HG02763 (cell line): ENCODE measurements around the gene DDAH1.
A peak's percentile ranks its signal among the peaks of the same experiment; 100 is the strongest.
"Not testable (repeated sequence)": the region's sequence is repeated elsewhere in the genome, so short reads cannot be mapped to it uniquely, and the experiment has no call there.

Experiments used
- ATAC-seq: cut with Tn5 transposase; IDR thresholded peaks from one replicate; pipeline ENCODE4 v1.9.1; 2021; ENCODE audit warnings: mild to moderate bottlenecking, moderate library complexity; ENCODE audit not compliant: unreplicated experiment

The DDAH1 gene

DNA sequence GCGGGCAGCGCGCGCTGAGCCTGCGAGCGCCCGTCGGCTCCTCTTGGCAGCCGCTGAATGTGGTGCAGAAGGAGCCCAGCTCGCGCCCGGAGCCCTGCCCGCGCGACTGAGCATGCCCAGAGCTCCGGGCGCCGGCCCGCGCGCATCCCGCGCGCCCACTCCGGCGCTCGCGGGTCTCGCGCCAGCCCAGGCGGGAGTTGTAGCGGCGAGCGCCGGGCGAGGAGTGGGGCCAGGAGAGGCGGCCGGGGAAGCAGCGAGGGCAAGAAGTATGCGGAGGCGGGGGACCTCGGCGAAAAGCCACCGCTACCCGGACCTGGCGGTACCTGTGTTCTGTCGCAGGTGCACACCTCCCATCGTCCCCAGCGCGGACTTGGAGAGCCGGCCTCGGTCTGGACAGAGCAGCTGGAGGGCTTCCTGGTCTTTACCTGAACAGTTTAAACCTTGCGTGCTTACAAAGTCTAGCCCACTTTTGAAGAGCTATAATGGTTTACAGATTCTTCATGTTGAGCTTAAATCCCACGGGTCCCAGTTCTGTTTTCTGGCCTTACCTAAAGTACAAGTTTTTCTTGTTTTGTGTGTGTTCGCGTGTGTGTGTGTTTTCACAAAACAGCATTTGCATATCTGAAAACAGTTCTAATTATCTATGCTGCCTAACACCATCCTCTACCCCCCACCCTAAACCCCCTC lies at the start of gene DDAH1:
Gene DDAH1 (minus strand): TSS at position 61 of the 687 bp plus-strand sequence. CDS start 114 bp downstream, outside the sequence.
- peak; percentile 28 for ATAC-seq

DNA sequence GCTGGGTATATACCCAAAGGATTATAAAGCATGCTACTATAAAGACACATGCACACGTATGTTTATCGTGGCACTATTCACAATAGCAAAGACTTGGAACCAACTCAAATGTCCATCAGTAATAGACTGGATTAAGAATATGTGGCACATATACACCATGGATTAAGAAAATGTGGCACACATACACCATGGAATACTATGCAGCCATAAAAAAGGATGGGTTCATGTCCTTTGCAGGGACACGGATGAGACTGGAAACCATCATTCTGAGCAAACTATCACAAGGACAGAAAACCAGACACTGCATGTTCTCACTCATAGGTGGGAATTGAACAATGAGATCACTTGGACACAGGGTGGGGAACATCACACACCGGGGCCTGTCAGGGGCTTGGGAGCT lies 49.0 kb upstream of the DDAH1 start:
- ATAC-seq: not testable (repeated sequence)

DNA sequence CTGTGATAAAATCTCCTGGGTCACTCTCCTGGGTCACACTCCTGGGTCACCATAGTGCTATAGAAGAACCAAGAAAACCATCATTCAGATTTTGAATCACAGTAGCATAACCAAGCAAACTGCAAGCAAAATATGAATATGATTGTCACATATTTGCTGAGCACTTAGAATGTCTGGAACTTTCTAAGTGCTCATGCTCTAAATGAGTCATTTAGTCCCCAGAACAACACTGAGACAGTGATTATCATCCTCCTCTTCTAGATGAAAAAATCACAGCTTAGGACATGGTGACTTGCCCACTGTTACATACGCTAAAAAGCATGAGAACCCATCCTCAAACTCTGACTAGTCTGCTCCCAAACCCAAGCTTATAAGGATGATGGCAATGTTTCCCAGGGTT lies 39.5 kb upstream of the DDAH1 start:
- no peak for ATAC-seq

DNA sequence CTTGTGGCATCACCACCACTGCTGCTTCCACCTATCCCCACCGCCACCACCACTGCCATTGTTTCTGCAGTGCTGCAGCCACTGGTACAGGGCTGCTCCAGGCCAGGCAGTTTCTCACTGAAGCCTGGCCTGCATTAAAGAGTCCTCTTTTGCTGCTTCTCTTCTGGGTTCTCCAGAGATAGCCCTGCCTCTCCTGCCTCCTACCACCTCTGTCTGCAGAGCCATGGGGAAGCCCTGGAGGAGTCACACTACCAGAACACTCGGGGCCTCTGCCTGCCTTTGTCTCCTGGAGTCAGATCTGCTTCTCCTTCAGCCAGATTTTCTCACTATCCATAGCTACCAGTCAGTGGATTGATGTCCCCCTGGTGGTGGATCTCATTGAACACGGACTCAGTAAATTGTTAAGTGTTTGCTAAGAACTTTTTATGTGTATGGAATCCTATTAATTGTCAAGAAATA lies 37.7 kb upstream of the DDAH1 start:
- no peak for ATAC-seq

DNA sequence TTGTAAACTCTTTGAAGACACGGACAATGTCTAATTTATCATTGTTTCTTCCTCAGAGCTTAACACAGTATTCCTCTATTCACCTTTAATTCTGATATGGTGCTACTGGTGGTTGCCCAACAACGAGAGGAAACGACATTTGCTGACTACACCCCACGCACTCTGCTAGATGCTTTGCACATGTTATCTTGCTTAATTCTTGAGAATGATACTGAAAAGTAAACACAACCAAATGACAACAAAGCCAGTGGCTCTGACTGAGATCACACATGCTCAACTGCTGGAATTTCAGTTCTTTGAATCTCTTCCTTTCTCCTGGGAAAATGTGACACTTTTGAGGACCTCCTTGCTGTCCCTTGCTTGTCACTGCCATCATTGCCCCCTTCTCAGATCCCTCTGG lies 37.2 kb upstream of the DDAH1 start:
- no peak for ATAC-seq

DNA sequence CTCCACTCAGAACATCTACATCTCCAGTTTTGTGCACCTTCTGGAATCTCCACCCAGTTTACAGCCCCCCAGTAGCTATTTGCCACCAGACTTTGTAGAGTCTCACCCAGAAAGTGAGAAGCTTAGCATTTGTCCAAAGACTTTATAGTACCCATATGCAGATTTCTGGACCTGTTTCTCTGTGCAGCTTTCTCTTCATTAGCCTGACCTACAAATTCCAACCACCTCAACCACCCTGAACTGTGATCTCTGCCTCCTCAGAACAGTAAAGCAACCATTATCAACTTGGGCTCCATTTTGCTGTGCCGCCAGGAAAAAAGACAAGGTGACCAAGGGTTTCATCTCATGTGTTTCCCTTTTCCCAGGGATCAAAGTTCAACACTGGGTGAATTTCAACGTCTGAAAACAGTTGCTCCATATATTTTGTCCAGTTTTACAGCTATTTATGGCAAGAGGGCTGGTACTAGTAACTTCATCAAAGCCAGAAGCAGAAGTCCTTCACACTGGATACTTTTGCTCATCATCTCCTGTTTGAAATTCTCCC lies 36.5 kb upstream of the DDAH1 start:
- ATAC-seq: no peak

DNA sequence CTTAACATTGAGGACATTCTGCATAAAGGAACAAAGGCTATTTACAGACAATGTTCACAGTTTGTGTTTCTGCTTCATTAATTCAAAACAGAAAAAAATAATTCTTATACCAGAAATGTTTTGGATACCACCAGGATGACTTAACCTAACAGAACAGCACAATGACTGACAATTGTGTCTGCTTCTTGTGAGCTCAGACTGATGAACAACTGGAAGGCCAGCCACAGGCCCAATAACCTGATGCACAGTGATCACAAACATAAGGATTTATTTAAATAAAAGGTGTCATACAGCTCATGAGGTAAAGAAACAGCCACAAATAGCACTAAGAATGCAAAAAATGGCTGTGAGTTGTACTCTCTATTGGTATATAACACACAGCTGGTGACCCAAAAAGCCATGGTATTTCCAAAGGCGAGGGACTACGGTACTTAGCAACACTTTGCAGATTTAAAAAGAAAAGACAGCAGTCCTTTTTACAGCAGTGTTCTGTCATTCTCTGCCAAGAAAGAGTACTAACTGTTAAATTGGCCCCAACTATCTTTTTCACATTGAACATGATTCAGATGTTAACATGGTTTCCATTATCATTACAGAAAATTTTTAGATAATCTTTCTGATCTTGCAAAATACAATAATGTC lies 32.1 kb upstream of the DDAH1 start:
- no peak for ATAC-seq

DNA sequence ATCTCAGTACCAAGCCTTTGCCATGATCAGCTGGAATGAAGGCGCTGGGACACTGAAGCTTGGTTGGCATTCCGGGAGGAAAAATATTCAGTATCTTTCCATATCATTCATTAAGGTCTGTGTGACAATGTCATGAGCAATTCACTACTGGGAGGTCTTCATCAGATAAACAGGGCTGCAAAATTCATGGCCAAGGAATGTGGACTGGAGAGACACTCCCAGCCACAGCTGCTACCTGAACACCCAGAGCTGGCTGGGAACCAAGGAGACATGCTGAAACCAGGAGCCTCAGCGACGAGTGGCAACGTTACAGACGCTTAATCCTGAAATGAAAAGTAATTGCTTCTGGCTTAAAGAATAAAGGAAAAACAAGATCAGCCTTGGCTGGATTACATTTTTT lies 30.6 kb upstream of the DDAH1 start:
- no peak for ATAC-seq

DNA sequence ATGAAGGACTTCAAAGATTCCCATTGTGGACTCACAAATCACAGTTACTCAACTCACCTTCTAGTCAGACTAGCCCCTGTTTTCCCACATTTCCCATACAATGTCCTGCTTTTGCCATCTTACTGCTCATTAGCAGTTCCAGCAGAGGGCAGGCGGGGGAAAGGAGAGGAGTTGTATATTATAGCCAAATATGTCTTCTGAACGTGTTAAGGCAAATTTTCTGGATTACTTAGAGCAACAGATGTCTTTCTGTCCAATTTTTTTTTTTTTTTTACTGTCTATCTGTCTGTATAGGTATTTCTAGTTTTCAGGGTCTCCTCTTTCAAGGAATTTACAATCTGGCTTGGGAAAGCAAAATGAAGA lies 29.9 kb upstream of the DDAH1 start:
- ATAC-seq: no peak

DNA sequence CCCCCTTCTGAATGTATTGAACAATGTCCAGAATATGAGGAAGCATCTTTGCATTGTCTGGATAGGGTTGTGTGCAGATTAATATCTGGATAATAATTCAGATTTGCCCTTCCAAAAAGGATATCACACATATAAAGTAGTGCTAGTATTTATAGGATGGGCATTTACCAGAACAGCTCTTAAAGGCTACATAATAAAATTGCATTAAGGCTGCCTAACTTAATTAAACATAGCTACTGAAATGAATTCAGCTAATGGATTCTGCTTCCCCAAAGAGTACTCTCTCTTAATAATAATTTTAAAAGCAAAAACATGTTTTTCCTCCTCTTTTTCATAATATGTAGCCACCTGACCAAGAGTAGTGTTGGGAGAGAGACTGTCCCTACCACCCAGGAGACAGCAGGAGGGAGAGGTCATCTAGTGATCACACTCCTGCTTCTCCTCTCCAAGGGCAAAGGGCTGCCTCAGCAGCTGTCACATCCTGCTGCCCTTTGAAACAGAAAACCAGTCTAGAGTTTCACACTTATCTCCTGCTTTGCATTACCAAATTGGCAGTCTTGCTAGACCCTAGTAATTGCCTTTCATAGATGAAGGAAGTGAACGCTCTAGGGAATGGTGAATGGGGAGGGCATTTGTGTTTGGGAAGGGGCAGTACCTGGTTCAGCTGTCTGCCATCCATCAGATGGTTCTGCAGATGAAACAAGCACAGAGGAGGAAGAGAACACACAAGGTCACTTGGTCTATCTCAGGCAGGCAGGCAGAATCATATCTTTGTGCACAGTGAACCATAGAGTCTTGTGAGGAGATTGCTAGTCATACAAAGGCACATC lies 29.3 kb upstream of the DDAH1 start:
- peak; percentile 47 for ATAC-seq

DNA sequence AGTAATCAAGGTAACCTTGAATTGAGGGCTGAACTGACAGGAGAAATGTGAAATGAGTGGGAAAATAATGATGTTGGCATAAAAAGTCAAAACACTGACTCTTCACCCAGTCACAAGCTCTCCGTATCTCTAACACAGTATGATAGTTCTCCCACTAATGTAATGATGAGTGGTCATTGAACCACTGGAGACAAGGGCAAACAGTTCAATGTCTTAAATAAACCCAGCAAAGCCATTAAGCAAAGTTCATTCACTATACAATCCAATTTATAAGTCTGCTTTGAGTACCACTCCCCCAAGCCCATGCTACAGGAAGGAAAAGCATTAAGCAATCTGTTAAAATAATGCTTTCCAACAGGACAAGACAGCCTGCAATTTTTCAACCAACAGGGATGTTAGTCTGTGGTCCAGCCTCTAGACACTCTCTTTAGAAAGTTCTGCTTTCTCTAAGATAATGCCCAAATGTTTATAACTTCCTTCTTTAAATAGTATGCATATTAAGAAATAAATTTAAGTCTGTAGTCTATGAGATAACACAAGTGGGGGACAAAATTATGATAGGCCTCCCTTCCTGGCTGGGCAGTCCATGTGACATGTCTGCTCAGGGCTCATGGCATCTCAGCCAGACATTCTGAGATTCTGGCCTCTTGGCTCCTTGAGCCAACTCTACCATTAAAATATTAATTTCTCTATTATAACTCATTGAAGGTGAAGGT lies 25.5 kb upstream of the DDAH1 start:
- ATAC-seq: no peak

DNA sequence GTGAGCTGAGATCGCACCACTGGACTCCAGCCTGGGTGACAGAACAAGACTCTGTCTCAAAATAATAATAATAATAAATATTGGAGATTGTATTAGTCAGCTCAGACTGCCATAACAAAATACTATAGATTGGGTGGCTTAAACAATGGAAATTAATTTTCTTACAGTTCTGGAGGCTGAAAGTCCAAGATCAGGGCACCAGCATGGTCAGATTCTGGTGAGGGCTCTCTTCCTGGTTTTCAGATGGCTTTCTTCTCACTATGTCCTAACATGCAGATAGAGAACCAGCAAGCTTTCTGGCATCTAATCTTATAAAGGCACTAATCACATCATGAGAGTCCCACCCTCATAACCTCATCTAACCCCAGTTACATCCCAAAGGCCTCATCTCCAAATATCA lies 23.2 kb upstream of the DDAH1 start:
- no peak for ATAC-seq

DNA sequence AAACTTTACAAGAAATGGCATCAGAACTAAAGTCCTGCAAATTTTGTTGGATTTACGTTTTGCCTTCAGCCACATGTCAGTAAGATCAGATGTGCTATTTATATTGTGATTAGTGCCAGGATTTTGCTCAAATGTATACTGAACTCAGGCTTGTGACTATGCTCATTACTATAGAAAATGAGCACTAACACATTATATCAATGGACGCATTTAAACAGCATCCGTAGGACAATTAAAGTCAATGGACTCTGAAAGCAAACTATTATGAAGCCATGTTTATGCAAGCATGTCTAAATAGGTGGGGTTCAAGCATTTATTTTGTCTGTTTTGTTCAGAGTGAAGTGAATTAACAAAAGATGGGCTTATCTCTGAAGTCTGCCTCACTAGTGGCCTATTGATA lies 20.6 kb upstream of the DDAH1 start:
- ATAC-seq: no peak

DNA sequence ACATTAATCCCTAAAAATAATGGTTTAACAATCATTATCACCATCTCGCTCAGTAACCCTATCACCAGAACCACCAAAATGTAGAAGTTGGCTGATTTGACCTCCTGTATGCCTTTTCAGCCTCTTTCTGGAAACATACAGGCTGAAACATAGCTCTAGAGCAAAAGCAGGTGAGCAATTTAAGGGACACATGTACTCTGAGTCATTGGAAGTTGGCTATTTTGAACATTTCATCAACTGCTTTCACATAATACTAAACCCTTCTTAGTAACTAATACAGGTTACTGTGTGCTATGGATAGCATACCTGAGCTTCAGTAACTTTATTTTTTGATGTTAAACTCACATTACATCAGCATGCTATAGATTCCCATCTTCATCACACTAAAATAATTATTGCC lies 19.8 kb upstream of the DDAH1 start:
- ATAC-seq: no peak

DNA sequence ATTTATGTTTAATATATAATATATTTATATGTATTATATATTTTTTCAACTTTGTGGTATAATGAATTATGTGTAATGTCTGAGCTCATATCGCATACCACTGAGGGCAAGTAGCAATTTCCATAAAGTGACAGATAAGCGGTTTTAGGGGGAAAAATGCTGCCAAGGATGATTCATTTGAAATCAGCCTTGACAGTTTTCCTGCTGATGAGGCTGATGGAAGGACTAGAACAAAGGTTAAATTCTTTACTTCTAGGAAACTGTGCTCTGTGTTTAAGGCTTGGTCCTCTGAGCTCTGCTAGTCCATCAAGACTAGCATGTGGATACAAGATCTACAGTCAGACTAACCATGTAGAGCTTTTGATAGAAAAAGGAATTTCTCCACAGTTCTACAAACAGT lies 19.3 kb upstream of the DDAH1 start:
- no peak for ATAC-seq

DNA sequence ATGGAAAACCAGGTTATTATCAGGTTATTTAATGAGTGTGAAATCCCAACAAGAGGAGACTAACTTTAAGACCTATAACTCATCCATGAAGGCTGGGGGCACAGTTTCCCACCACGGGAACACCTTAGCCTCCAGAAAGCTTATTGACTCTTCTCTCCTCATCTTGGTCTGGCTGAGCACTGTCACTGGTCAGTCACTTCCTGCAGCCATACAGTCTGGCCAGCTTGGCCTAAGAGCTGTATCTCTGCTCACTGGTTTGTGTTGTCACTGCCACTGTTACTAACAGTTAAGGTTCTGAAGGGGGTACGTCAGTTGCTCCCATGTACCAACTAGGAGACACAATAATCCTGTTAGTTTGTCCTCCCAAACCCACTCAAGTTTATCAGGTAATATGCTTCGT lies 16.7 kb upstream of the DDAH1 start:
- no peak for ATAC-seq

DNA sequence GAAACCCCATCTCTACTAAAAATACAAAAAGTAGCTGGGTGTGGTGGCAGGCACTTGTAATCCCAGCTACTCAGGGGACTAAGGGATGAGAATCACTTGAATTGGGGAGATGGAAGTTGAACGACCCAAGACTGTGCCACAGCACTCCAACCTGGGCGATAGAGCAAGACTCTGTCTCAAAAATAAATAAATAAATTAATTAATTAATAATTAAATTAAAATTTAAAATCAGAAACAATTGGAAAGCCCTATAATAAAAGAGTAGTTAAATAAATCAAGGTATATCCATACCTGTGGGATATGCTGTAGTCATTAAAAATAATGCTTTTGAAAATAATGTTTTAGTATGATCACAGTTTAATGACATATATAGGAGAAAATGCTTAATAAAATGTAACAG lies 15.6 kb upstream of the DDAH1 start:
- ATAC-seq: no peak

DNA sequence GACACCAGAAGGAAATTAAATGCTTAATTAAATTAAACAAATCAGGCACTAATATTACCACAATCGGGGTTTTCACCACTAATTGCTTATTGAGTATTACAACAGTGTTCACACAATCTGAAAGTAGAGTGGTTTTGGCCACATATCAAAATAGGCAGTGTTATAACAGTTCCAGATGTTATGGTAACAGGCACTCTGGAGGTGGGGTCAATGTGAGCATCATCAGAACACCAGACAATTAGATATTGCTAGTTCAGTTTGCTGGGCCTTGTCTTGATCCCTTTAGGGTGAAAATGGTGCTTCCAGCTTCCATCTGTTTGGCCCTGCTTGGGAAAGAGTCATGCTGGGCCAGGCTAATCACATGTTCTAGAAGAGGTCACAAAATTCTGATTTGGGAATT lies 14.5 kb upstream of the DDAH1 start:
- no peak for ATAC-seq

DNA sequence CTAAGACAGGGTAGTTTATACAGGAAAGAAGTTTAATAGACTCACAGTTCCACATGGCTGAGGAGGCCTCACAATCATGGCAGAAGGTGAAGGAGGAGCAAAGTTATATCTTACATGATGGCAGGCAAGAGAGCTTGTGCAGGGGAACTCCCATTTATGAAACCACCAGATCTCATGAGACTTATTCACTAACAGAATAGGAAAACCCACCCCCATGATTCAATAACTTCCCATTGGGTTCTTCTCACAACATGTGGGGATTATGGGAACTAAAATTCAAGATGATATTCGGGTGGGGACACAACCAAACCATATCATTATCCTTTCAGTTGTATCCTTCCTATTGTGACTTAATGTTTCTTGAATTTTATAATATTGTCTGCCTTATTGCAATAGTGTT lies 13.4 kb upstream of the DDAH1 start:
- ATAC-seq: no peak

DNA sequence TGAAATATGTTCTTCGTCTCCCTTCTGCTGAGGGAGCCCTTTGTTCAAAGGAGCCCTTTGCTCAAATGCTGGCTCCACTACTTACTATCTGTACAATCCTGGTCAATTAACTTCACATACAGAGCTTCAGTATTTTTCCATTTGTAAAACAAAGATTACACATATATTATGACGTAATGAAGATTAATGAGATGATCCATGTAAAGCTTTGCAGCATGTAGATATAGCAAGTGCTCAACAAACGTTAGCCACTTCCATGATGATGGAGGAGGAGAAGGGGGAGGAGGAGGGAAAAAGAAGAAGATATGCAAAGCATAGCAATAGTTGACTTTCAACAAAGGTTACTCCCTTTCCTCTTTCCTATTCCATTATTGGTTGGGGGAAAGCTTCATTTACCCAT lies 10.1 kb upstream of the DDAH1 start:
- ATAC-seq: no peak

DNA sequence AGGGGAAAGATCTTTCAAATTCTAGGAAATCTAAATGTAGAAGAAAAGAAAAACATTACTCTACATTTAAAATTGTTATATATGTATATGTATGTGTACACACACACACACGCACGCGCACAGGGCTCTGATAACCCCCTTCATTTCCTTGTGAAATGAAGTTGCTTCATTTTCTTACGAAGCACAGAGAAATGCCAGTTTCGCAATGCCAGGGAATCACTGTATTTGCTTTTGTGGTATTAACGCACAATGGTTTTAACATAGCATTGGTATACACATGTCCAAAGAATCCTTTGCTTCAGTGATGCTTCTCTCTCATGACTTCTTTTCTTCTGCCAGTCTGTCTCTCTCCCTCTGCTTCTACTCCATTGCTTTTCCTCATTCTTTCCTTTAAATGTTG lies 8.4 kb upstream of the DDAH1 start:
- no peak for ATAC-seq
